GM19043 (cell line): ENCODE measurements around the gene WDR93.
"Not testable (repeated sequence)": the region's sequence is repeated elsewhere in the genome, so short reads cannot be mapped to it uniquely, and the experiment has no call there.

Source experiments
- ATAC-seq: cut with Tn5 transposase; IDR thresholded peaks from one replicate; pipeline ENCODE4 v1.9.1; 2021; ENCODE audit warnings: low read depth; ENCODE audit not compliant: unreplicated experiment

Gene WDR93

DNA sequence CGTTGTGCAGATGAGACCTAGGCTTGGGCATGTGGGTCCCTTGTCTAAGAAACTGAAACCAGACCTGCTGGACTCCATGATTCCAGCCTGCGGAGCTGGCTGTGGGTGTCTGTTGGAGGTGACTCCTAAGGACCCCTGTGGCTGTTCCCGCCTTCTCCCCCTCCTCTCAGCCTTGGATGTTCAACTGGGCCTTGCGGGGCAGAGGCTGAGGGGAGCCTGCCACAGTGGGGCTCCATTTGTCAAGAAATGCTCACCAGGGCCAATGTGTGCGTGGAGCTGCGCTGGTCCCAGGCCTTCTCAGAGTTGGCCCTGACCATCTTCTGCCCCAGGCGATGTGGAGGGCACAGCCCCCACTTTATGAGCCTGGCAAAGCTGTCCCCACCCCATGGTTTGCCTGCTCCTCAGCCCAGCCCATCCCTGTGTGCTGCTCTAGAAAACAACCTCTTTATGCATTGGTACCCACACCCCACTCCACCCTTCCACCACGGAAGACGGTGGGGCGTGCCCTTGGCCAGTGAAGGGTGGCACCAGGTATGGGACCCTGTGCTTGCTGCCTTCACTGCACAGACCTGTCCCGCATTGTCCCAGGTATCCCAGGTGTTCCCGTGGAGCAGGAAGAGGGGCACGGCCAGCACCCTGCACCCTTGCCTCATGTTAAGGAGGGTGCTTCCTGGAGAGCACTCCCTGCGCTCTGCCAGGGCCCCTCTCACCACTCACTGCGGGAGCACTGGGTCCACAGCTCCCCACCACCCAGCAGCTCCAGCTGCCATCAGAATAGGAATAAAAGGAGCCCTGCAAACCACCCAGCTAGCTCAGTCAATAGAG is 93.5 kb downstream of the WDR93 start:
- ATAC-seq = no peak

DNA sequence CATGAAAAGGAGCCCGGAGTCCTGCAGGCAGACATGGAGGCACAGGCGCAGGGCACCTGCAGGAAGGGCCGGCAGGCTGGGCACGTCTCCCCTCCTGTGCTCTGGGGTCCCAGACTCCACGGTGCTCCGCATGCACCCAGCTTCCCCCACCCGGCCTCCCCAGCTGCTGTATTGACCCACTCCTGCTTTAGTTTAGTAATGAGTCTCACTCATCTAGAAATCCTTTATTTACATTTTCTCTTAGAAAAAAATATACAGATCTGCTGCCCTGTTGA is 94.0 kb downstream of the WDR93 start:
- no peak for ATAC-seq

DNA sequence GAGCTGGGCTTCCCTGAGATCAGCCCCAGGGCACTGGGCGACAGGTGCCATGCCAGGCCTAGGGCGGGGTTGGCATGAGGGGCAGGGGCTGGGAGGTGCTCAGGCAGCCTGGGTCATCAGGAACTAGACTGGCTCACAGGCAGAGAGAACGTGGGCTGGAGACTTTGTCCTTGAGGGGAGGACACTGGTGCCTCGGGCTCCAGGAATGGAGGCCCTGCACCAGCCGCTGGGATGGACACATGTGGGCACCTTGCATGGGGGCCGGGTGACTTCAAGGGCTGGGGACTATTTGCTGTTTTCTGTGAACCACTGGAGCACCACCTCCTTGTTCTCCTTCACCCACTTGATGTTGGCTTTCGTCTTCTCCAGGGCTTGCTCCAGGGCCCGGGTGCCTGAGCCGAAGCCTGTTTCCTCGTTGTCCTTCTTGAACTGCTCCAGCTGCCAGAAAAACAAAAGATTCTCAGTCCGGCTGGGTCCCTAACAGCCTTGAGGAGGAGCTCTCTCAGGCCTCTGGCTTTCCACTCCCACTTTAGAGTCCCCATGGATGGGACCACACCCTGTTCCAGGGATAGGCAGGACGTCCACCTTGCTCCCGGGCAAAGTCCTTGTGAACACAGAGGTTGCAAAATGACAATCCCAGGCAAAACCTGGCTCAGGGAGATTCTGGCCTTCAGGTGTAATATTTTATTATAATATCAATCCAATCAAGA is 94.6 kb downstream of the WDR93 start:
- ATAC-seq = no peak

DNA sequence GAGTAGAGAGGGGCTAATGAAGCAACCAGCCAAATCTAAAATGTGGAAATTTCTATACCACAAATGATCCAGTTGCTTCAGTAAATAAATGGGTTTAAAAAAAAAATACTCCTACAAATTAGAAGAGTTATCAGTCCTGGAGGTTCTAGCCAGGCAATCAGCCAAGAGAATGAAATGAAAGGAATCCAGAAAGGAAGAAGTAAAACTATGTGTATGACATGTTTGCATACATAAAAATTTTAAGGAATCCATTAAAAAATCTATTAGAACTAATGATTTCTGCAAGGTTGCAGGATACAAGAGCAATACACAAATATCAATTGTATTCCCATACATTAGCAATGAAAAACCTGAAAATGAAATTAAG is 95.1 kb downstream of the WDR93 start:
- no peak for ATAC-seq

GRCh38 chr15:89787944-89788343 is 97.3 kb downstream of the WDR93 start:
- no peak for ATAC-seq

DNA sequence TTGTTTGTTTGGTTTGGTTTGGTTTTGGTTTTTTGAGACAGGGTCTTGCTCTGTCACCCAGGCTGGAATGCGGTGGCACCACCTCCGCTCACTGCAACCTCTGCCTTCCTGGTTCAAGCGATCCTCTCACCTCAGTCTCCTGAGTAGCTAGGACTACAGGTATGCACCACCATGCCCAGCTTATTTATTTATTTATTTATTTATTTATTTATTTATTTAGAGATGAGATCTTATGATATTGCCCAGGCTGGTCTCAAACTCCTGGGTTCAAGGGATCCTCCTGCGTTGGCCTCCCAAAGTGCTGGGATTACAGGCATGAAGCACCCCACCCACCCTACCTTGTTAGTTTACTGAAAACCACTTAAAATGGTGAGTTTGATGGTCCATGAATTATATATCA is 98.0 kb downstream of the WDR93 start:
- ATAC-seq = not testable (repeated sequence)

DNA sequence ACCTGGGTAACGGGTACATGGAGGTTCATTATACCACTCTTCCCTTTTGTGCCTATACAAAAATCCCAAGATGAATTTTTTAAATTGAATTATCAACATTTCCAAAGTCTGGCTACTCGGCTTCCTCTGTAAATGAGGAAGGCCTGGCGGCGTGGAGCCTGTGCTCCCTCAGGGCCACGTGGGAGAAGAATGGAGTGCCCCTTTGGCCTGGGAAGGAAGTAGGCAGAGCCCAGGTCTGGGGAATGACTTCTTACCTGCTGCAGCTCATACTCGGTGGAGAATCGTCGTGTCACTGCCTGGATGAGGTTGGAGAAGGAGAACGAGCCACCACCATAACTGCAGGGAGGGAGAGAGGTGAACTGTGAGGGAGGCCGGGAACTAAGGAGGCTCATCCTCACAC is 99.6 kb downstream of the WDR93 start:
- ATAC-seq = no peak

DNA sequence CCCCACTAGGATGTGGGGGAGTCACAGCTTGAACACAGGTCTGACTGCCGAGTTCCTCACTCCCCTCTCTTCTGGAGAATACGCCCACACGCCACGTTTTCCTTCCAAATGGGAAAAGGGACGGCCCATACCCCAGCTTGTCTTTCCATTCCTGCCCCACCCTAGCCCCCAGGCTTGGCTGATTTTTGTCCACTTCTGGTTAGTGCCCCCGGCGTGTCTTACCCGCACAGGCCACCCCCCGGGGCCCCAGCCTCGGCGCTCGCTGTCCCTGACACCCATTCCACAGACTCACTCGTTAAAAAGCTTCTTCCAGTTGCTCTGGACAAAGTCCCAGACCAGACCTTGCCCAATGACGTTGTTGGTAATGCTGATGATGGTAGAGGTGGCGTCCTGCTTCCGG is 100.0 kb downstream of the WDR93 start:
- ATAC-seq = no peak

- ATAC-seq = no peak
Measured at GRCh38 chr15:89792106-89792805, 101.6 kb downstream of the WDR93 start.
